Pancreas (tissue), 10 donors: ENCODE results near the gene DPP3. TPM values are rescaled to one million over a fixed set of nuclear protein-coding genes. Genes with fewer than 3 reads are reported as not detected.
A peak's percentile ranks its signal among the peaks of the same experiment; 100 is the strongest.

Experiments used
- ATAC-seq, 4 donors: fragments of 200-7000 bp; cut with Tn5 transposase; one replicate each; pipeline versions ENCODE4 v1.8.0 to v1.9.1; 2020; ENCODE audit warnings: mild to moderate bottlenecking in 4 of 4, moderate library complexity in 4 of 4
- DNase-seq, 6 donors: peaks; one replicate each; pipeline ENCODE4 v3.0.0-alpha.2; 2020
- FAIRE-seq: peaks from 2 replicates; lab custom pipeline; 2012; peaks lifted over from hg19 to GRCh38; lab: Jason Lieb, UNC
- H3K27ac ChIP-seq, 4 donors: fragments of 200-600 bp; sonication (generic); 1 replicate in 3 of 4; 2 replicates in 1 of 4; pipeline versions ENCODE4 v1.5.0 to v1.8.0; 2020
- H3K27me3 ChIP-seq, 4 donors: fragments of 200-600 bp; one replicate each; pipeline ENCODE4 v1.8.0; 2021
- H3K36me3 ChIP-seq, 3 donors: fragments of 200-600 bp; sonication (generic) in 1 of 3; one replicate each; pipeline versions ENCODE4 v1.5.0 to v1.8.0; 2020 to 2021
- H3K4me1 ChIP-seq, 3 donors: fragments of 200-600 bp; one replicate each; pipeline ENCODE4 v1.8.0; 2021
- H3K4me3 ChIP-seq, 4 donors: fragments of 200-600 bp; sonication (generic) in 2 of 4; one replicate each; pipeline versions ENCODE4 v1.5.0 to v1.8.0; 2020 to 2021
- H3K9me3 ChIP-seq, 4 donors: fragments of 200-600 bp; one replicate each; pipeline ENCODE4 v1.8.0; 2021
- CTCF ChIP-seq, 4 donors: fragments of 200-600 bp; sonication (generic) in 3 of 4; IDR thresholded peaks; one replicate each; pipeline versions ENCODE4 v1.5.0 to v1.8.0; 2021; ENCODE audit warnings: antibody characterized with exemption in 4 of 4
- WGBS, 2 donors: extraction: QIAGEN DNeasy Blood & Tissue Kit; methylation state at CpG; one replicate each; pipeline ENCODE4 v1.1.7; 2013; 5-methylcytosine and 5-hydroxymethylcytosine counted together
- intact Hi-C, 3 donors: fragments of 100-400 bp; cut with DNase I; formaldehyde crosslinking; loops; one replicate each; pipeline versions ENCODE4 v1.11.1 to v1.14.2; 2022
- polyA plus RNA-seq, 2 donors: library from polyadenylated mRNA; stranded (reverse); fragments of 200-250 nt; gene quantifications; one replicate each; pipeline ENCODE4 v1.2.3, GENCODE V29; 2013
- total RNA-seq, 6 donors: library from RNA; stranded (reverse); fragmentation: NEBNext Ultra II Directional in 4 of 6; extraction: Animal tissue kit (Norgen Biotek cat#: 25700) in 4 of 6; gene quantifications; one replicate each; pipeline versions ENCODE4 v1.2.1 to v1.2.4, GENCODE V29; 2021 to 2023
- donor health status: healthy with polysubstance abuse.
- donor health status: DM: no; HTN: no; CAD: no; lungs with moderate emphysema.
- donor health status: DM: no; HTN: no; CAD: no.
- donor health status: control.
- donor health status: control.
- donor health status: Bipolar disorder and iron deficiency.
- donor health status: DM: yes; HTN: yes; CAD: no.
- donor health status: DM: no; HTN: no; CAD: no.
- donor health status: DM: no; HTN: no; CAD: no.
- donor health status: DM: yes; HTN: yes; CAD: no.

Gene DPP3
- total and polyA plus RNA-seq, 8 donors, result 8.5 to 27.0 (median 20.7) TPM

GRCh38 chr11:66491315-66491935 is 11.2 kb downstream of the DPP3 start:
- no peaks in the 10 kb centered on the region for H3K27me3 ChIP-seq
- H3K27ac ChIP-seq, result no peak overlapping the region
- H3K36me3 ChIP-seq, result peaks cover 0 to 9% (median 0%) of the 10 kb centered on the region in 3 donors
- DNase-seq (no peak), FAIRE-seq (no peak), ATAC-seq (peak in 1 of 4 donors; percentile 11)
- no peaks in the 10 kb centered on the region for H3K4me1 ChIP-seq
- no peak overlapping the region for H3K4me3 ChIP-seq
- H3K9me3 ChIP-seq, result no peaks in the 10 kb centered on the region
- intact Hi-C loops, result no loop called here
- 76 to 78% methylated on average over 20 of the region's 20 CpGs for WGBS, 2 donors
- TF ChIP-seq CTCF (IDR thresholded peaks at IDR 0.05), result no peak

DNA sequence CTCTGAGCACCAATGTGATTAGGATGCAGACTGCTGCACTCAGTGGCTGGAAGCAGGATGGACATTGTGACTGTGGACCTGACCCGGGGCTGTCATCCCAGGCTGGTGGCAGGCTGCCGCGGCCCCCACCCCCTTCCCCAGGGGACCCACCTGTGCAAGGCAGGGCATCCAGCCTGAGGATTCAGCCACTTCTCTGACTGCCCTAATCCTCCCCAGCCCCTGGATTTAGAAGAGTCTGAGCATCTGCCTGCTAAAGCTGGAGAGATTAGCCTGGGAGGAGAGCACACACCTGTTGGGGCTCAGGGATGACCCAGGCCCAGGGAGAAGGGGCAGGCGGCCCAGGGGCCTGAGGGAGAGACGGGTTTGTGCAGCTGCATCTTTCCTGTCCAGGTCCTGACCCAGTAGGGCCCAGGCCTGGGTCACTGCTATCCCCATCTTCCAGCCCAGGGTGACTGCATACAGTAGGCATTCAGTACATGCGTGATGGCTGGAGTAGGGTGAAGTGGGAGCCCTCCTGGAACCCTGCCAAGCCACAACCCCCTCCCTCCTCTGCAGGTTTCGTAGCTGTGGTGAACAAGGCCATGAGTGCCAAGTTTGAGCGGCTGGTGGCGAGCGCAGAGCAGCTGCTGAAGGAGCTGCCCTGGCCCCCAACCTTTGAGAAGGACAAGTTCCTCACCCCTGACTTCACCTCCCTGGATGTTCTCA is 12.1 kb downstream of the DPP3 start:
- ATAC-seq (no peak), FAIRE-seq (no peak), DNase-seq (no peak)
- Histone ChIP-seq H3K4me1 (no peaks in the 10 kb centered on the region), H3K9me3 (no peaks in the 10 kb centered on the region), H3K36me3 (peaks cover 0 to 9% (median 0%) of the 10 kb centered on the region in 3 donors), H3K4me3 (no peak overlapping the region), H3K27ac (no peak overlapping the region), H3K27me3 (no peaks in the 10 kb centered on the region)
- intact Hi-C loops, result no loop called here
- no peak for TF ChIP-seq CTCF (IDR thresholded peaks at IDR 0.05)
- WGBS, 2 donors, result 92 to 94% methylated on average over 10 of the region's 10 CpGs

- ATAC-seq (no peak), DNase-seq (no peak), FAIRE-seq (no peak)
- TF ChIP-seq CTCF (IDR thresholded peaks at IDR 0.05), result no peak
- 94 to 95% methylated on average over 10 of the region's 10 CpGs for WGBS, 2 donors
- no peaks in the 10 kb centered on the region for H3K4me1 ChIP-seq
- no peaks in the 10 kb centered on the region for H3K9me3 ChIP-seq
- H3K4me3 ChIP-seq, result no peak overlapping the region
- no peak overlapping the region for H3K27ac ChIP-seq
- no peaks in the 10 kb centered on the region for H3K27me3 ChIP-seq
- intact Hi-C loops, result no loop called here
- H3K36me3 ChIP-seq, result peaks cover 0 to 9% (median 0%) of the 10 kb centered on the region in 3 donors
Measured at GRCh38 chr11:66493130-66493529, 12.9 kb downstream of the DPP3 start.

GRCh38 chr11:66494458-66494857 is 14.2 kb downstream of the DPP3 start:
- ATAC-seq (no peak), DNase-seq (peak in 1 of 6 donors; percentile 29), FAIRE-seq (no peak)
- no peaks in the 10 kb centered on the region for H3K27me3 ChIP-seq
- no peaks in the 10 kb centered on the region for H3K4me1 ChIP-seq
- H3K27ac ChIP-seq, result no peak overlapping the region
- peaks cover 0 to 9% (median 0%) of the 10 kb centered on the region in 3 donors for H3K36me3 ChIP-seq
- no peak overlapping the region for H3K4me3 ChIP-seq
- no peak for TF ChIP-seq CTCF (IDR thresholded peaks at IDR 0.05)
- no peaks in the 10 kb centered on the region for H3K9me3 ChIP-seq
- 91 to 98% methylated on average over 7 of the region's 7 CpGs for WGBS, 2 donors
- intact Hi-C loops, result no loop called here

DNA sequence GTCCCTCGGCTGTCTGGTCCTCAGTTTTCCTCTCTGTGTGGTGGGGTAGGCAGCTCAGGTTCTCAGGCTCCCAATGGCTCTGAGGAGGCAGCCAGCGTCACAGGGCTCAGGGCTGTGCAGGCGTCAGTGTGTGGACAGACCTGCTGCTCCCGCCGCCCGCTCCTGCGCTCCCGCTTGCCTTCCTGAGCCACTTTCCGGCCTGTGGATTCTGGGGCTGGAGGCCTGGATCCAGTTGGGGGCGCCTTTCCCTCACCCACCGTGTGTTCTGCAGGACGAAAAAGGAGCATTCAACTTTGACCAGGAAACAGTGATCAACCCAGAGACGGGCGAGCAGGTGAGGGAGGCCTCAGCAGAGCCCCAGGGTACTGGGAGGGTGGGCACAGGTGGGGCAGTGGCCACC is 14.7 kb downstream of the DPP3 start:
- Histone ChIP-seq H3K4me1 (no peaks in the 10 kb centered on the region), H3K9me3 (no peaks in the 10 kb centered on the region), H3K36me3 (peaks cover 0 to 9% (median 0%) of the 10 kb centered on the region in 3 donors), H3K27ac (no peak overlapping the region), H3K4me3 (no peak overlapping the region), H3K27me3 (no peaks in the 10 kb centered on the region)
- TF ChIP-seq CTCF (IDR thresholded peaks at IDR 0.05), result no peak
- no peak for ATAC-seq
- DNase-seq, result no peak
- intact Hi-C loops, result no loop called here
- no peak for FAIRE-seq
- WGBS, 2 donors, result 92 to 96% methylated on average over 14 of the region's 14 CpGs
